Hematopoietic multipotent progenitor cell treated with erythropoietin and hydrocortisone succinate and interleukin-3 and kit ligand, for 8 days (in vitro differentiated cells): ENCODE measurements around the gene A2ML1.
"Not testable (repeated sequence)": the region's sequence is repeated elsewhere in the genome, so short reads cannot be mapped to it uniquely, and the experiment has no call there.

Experiments
- DNase-seq: peaks from one replicate; pipeline ENCODE4 v3.0.0-alpha.2; 2015

The A2ML1 gene

GRCh38 chr12:8860165-8860961, 37.9 kb downstream of the A2ML1 start:
- DNase-seq, result peak; percentile 88

GRCh38 chr12:8866429-8866828, 44.0 kb downstream of the A2ML1 start:
- no peak for DNase-seq

GRCh38 chr12:8867009-8867408, 44.6 kb downstream of the A2ML1 start:
- no peak for DNase-seq

GRCh38 chr12:8867786-8868185, 45.4 kb downstream of the A2ML1 start:
- DNase-seq, result no peak

- DNase-seq, result peak; percentile 25
These were observed 48.2 kb downstream of the A2ML1 start for GRCh38 chr12:8870586-8870985.

- no peak for DNase-seq
These were observed 48.6 kb downstream of the A2ML1 start for GRCh38 chr12:8871068-8871467.

- DNase-seq, result no peak
These were observed 54.5 kb downstream of the A2ML1 start for GRCh38 chr12:8876887-8877286.

GRCh38 chr12:8886502-8887284, 64.3 kb downstream of the A2ML1 start:
- peak; percentile 98 for DNase-seq

GRCh38 chr12:8887285-8887715, 64.9 kb downstream of the A2ML1 start:
- DNase-seq, result peak; percentile 97

GRCh38 chr12:8890313-8891085, 68.1 kb downstream of the A2ML1 start:
- DNase-seq, result peak; percentile 89

GRCh38 chr12:8891976-8892375, 69.6 kb downstream of the A2ML1 start:
- no peak for DNase-seq

- DNase-seq, result no peak
These were observed 72.0 kb downstream of the A2ML1 start for GRCh38 chr12:8894378-8894777.

- DNase-seq, result no peak
These were observed 72.6 kb downstream of the A2ML1 start for GRCh38 chr12:8894986-8895385.

- DNase-seq, result no peak
These were observed 74.7 kb downstream of the A2ML1 start for GRCh38 chr12:8897081-8897480.

GRCh38 chr12:8899830-8900229, 77.4 kb downstream of the A2ML1 start:
- DNase-seq, result no peak

- DNase-seq, result not testable (repeated sequence)
These were observed 80.3 kb downstream of the A2ML1 start for GRCh38 chr12:8902703-8903102.

GRCh38 chr12:8903646-8904045, 81.2 kb downstream of the A2ML1 start:
- DNase-seq, result no peak

GRCh38 chr12:8904665-8905064, 82.2 kb downstream of the A2ML1 start:
- DNase-seq, result no peak

- DNase-seq, result no peak
These were observed 83.1 kb downstream of the A2ML1 start for GRCh38 chr12:8905546-8905945.

GRCh38 chr12:8906266-8907180, 84.1 kb downstream of the A2ML1 start:
- DNase-seq, result no peak

- no peak for DNase-seq
These were observed 85.1 kb downstream of the A2ML1 start for GRCh38 chr12:8907513-8907912.

GRCh38 chr12:8909752-8910151, 87.3 kb downstream of the A2ML1 start:
- DNase-seq, result no peak
